Tibial nerve (tissue), 4 donors: ENCODE results near the gene CXCR5. TPM values are rescaled to one million over a fixed set of nuclear protein-coding genes. Genes with fewer than 3 reads are reported as not detected.

Experiments
- DNase-seq, 2 donors: peaks; one replicate each; pipeline ENCODE4 v3.0.0-alpha.2; 2019; ENCODE audit warnings: low spot score in 2 of 2
- H3K27ac ChIP-seq, 4 donors: fragments of 200-600 bp; sonication (generic) in 3 of 4; one replicate each; pipeline ENCODE4 v1.5.1; 2017 to 2019; ENCODE audit warnings: mild to moderate bottlenecking in 1 of 4
- H3K27me3 ChIP-seq, 2 donors: fragments of 200-600 bp; sonication (generic) in 1 of 2; one replicate each; pipeline versions ENCODE4 v1.5.1 to v1.6.0; 2017 to 2019
- H3K36me3 ChIP-seq, 3 donors: fragments of 200-600 bp; sonication (generic); one replicate each; pipeline ENCODE4 v1.5.1; 2018 to 2019
- H3K4me1 ChIP-seq, 4 donors: fragments of 200-600 bp; sonication (generic) in 3 of 4; one replicate each; pipeline ENCODE4 v1.5.1; 2017 to 2019
- H3K4me3 ChIP-seq, 4 donors: fragments of 200-600 bp; sonication (generic) in 3 of 4; one replicate each; pipeline ENCODE4 v1.5.1; 2017 to 2019; ENCODE audit warnings: mild to moderate bottlenecking in 1 of 4, moderate library complexity in 1 of 4
- H3K9me3 ChIP-seq, 4 donors: fragments of 200-600 bp; sonication (generic) in 3 of 4; one replicate each; pipeline ENCODE4 v1.5.1; 2017 to 2019
- EP300 ChIP-seq, 2 donors: sonication (generic); formaldehyde crosslinking; IDR thresholded peaks; one replicate each; pipeline ENCODE4 v1.6.1; 2017; ENCODE audit warnings: antibody characterized with exemption in 2 of 2, mild to moderate bottlenecking in 1 of 2
- POLR2A ChIP-seq, 2 donors: fragments of 450-650 bp; IDR thresholded peaks; one replicate each; pipeline ENCODE4 v1.6.1; 2017; ENCODE audit warnings: antibody characterized with exemption in 2 of 2, mild to moderate bottlenecking in 2 of 2, moderate library complexity in 2 of 2
- WGBS, 2 donors: methylation state at CpG; one replicate each; pipeline ENCODE4 v1.1.5; 2018; 5-methylcytosine and 5-hydroxymethylcytosine counted together
- total RNA-seq, 4 donors: library from RNA; depleted of rRNA; stranded (reverse); fragments of >200 nt; gene quantifications; one replicate each; pipeline ENCODE4 v1.1.0, GENCODE V29; 2016
- TF ChIP-seq, protein P1 (sequence below), 5 experiments: fragments of 200-600 bp in 3 of 5; fragments of 450-650 bp in 2 of 5; sonication (generic) in 3 of 5; IDR thresholded peaks; one replicate each; pipeline ENCODE4 v1.5.1; 2016 to 2019; ENCODE audit warnings: antibody characterized with exemption in 5 of 5, mild to moderate bottlenecking in 3 of 5, moderate library complexity in 2 of 5

CXCR5 gene
- total RNA-seq, 4 donors from 2014 or later = not detected

DNA sequence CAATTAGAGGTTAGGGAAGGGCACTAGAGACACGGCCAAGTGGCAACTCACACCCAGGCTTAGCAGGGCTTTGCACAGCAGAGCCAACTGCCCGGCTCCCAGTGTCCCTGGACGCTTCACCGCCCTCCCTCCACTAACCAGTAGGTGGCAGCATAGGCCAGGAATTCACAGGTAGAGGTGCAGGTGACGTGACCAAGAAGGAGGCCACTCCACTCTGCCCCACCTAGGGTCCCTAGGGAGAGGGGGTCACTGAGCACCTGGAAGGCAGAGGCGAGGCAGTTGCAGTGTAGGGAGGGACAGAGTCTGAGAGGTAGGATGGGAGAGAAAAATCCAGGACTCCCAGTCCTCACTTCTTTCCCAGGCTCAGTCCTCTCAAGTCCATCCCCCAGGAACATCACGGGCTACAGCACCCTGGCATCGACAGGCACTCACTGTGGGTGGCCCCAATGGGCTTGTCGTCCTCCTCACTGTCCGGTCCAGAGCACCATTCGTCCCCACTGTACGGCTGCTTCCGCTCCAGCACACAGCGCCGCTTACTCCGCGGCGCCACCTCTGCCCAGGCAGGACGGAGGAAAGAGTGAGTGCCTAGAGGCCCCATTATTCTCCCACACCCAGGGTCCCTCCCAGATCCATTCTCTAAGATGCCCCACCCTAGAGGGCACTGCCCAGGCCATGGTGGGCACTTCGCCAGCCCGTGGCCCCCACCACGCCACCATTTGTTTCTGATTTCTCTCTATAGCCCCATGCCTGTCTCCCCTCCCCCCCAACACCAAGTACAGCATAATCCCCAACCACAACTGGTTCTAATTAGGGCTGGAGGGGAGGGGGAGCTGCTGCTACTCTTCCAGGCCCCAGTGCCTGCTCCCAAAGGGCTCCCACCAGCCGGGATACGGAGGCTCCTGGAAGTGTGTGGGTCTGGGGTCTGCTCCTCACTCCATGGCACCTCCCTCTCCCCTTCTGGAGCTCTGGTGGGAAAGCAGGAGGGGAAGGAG, 23.7 kb downstream of the CXCR5 start:
- Histone ChIP-seq H3K36me3 (peaks cover 0 to 52% (median 0%) of the 10 kb centered on the region in 3 donors), H3K9me3 (no peaks in the 10 kb centered on the region), H3K4me1 (peaks cover 3 to 57% (median 45%) of the 10 kb centered on the region in 4 donors), H3K4me3 (no peak overlapping the region), H3K27ac (peak overlapping the region in 3 of 4 donors; percentile 88 to 97 (median 97)), H3K27me3 (no peaks in the 10 kb centered on the region)
- DNase-seq = peak; percentile 84 to 96
- WGBS, 2 donors = 30 to 53% methylated on average over 22 to 24 of the region's 24 CpGs
- TF ChIP-seq, protein P1, sequence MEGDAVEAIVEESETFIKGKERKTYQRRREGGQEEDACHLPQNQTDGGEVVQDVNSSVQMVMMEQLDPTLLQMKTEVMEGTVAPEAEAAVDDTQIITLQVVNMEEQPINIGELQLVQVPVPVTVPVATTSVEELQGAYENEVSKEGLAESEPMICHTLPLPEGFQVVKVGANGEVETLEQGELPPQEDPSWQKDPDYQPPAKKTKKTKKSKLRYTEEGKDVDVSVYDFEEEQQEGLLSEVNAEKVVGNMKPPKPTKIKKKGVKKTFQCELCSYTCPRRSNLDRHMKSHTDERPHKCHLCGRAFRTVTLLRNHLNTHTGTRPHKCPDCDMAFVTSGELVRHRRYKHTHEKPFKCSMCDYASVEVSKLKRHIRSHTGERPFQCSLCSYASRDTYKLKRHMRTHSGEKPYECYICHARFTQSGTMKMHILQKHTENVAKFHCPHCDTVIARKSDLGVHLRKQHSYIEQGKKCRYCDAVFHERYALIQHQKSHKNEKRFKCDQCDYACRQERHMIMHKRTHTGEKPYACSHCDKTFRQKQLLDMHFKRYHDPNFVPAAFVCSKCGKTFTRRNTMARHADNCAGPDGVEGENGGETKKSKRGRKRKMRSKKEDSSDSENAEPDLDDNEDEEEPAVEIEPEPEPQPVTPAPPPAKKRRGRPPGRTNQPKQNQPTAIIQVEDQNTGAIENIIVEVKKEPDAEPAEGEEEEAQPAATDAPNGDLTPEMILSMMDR (IDR thresholded peaks at IDR 0.05) = peak; percentile 80 to 99 (median 85)
- TF ChIP-seq POLR2A (IDR thresholded peaks at IDR 0.05) (no peak), EP300 (IDR thresholded peaks at IDR 0.05) (peak in 1 of 2 donors; percentile 66)

DNA sequence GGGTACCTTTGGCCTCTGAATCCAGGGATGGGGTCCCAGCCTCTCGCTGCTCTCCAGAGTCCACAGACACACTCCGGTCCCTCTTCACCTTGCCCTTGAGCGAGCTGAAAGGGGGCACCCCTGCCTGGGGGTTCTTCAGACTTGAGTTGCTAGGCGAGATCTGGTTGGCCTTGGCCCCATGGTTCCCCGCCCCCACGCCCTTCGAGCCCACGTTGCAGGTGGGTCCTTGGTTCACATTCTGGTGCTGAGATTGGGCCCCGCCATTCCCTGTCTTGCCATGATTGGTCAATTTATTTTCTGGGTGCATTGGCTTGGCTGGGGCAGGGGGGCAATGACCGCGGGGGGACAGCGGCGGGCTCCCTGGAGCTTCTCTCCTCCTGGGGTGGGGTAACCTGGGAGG, 24.6 kb downstream of the CXCR5 start:
- Histone ChIP-seq H3K27me3 (no peaks in the 10 kb centered on the region), H3K4me1 (peaks cover 3 to 66% (median 54%) of the 10 kb centered on the region in 4 donors), H3K4me3 (no peak overlapping the region), H3K27ac (peak overlapping the region in 3 of 4 donors; percentile 88 to 97 (median 97)), H3K36me3 (peaks cover 0 to 43% (median 0%) of the 10 kb centered on the region in 3 donors), H3K9me3 (no peaks in the 10 kb centered on the region)
- DNase-seq = no peak
- TF ChIP-seq, protein P1 (IDR thresholded peaks at IDR 0.05) = no peak
- TF ChIP-seq EP300 (IDR thresholded peaks at IDR 0.05) (no peak), POLR2A (IDR thresholded peaks at IDR 0.05) (no peak)
- 73 to 78% methylated on average over 13 of the region's 13 CpGs for WGBS, 2 donors

DNA sequence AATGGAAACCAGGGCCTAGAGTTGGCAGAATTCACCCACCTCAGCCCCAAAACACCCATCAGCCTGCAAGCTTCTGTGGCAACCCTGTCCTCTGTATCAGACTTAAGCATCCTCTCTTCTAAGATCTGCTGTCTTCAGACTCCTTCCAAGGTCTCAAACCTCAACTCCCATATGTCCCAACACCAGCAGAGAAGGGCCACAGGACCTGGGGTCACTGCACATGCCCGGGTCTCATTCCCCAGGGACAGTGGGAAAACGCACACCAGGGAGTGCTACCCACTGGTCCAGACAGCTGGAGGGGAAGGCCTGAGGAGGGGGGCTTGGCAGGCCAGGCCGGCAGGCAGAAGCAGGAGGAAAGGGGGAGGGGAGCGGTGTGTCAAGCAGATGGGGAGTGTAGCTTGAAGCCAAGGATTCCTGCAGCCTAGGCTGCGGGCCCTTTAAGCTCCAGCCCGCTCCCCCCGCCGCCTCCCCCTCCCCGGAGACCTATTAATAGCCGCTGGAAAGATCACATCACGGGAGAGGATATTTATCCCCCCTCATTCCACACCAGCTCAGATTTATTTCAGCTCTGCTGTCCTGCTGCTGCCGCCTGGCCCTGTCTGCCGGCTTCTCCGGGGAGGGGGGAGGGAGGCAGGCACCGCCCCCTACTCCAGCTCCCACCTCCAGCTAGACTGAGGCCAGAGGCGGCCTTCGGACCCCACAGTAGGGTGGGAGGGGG, 25.4 kb downstream of the CXCR5 start:
- Histone ChIP-seq H3K4me1 (peaks cover 3 to 74% (median 62%) of the 10 kb centered on the region in 4 donors), H3K27ac (peak overlapping the region; percentile 88 to 97 (median 93)), H3K27me3 (no peaks in the 10 kb centered on the region), H3K36me3 (peaks cover 0 to 35% (median 0%) of the 10 kb centered on the region in 3 donors), H3K9me3 (no peaks in the 10 kb centered on the region), H3K4me3 (peak overlapping the region; percentile 25 to 53 (median 40))
- WGBS, 2 donors = 7 to 8% methylated on average over 11 to 15 of the region's 17 CpGs
- DNase-seq = peak; percentile 77 to 83
- TF ChIP-seq EP300 (IDR thresholded peaks at IDR 0.05) = peak; percentile 17 to 80
- TF ChIP-seq POLR2A (IDR thresholded peaks at IDR 0.05) = peak; percentile 25 to 51
- TF ChIP-seq, protein P1 (IDR thresholded peaks at IDR 0.05) = peak in 2 of 5 experiments; percentile 20 to 36

DNA sequence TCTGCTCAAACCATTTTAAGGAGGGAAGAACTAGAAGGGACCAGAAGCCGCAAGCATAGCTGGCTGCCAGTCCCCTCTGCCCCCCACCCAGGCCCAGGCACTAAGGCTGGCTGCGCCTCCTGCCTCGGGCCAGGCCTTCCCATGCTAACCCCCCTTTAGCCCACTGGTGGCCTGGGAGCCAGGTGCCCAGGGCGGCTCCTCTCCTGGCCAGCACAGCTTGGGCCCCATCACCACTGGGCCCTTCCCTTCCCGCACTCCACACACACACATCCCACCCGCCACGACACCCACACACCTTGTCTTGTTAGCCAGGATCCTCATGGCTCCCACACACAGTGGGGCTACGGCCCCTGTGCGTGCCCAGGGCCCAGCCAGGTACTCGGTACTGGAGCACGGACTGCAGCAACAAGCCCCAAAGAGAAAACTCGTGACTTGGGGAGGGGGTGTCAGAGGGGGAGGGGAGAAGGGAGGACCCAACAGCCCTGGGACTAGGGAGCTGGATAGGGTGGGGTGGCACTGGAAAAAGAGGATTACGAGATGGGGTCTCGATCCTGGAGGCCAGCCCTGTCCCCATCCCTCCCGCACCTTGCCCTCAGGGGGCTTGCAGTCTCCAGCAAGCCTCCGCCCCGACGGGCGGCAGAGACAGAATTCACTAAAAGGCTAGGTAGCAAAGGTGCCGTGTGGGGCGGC, 26.1 kb downstream of the CXCR5 start:
- Histone ChIP-seq H3K36me3 (peaks cover 0 to 28% (median 0%) of the 10 kb centered on the region in 3 donors), H3K4me1 (peaks cover 8 to 81% (median 69%) of the 10 kb centered on the region in 4 donors), H3K27ac (peak overlapping the region; percentile 88 to 97 (median 93)), H3K27me3 (no peaks in the 10 kb centered on the region), H3K4me3 (peak overlapping the region; percentile 25 to 53 (median 40)), H3K9me3 (no peaks in the 10 kb centered on the region)
- 27 to 37% methylated on average over 20 to 21 of the region's 21 CpGs for WGBS, 2 donors
- TF ChIP-seq, protein P1 (IDR thresholded peaks at IDR 0.05) = peak in 1 of 5 experiments; percentile 0
- TF ChIP-seq POLR2A (IDR thresholded peaks at IDR 0.05) = no peak
- DNase-seq = no peak
